K562 (cell line): ENCODE results near the gene AHCYL2. TPM values are rescaled to one million over a fixed set of nuclear protein-coding genes. Genes with fewer than 3 reads are reported as not detected.
A peak's percentile ranks its signal among the peaks of the same experiment; 100 is the strongest.

Source experiments
- CBX2 ChIP-seq: fragments of 200-600 bp; sonication (generic); IDR thresholded peaks from one replicate; pipeline ENCODE4 v1.6.1; 2012; ENCODE audit warnings: mild to moderate bottlenecking, low read length, inconsistent platforms; ENCODE audit not compliant: insufficient read depth, poor library complexity, severe bottlenecking
- COPS2 ChIP-seq: fragments of 450-650 bp; conservative IDR thresholded peaks from 2 replicates; pipeline ENCODE4 v1.6.1; 2016; ENCODE audit warnings: mild to moderate bottlenecking, moderate library complexity
- EGR1 ChIP-seq: fragments of 450-650 bp; conservative IDR thresholded peaks from 2 replicates; pipeline ENCODE4 v1.6.1; 2017; ENCODE audit warnings: mild to moderate bottlenecking
- ELF2 ChIP-seq: fragments of 250-450 bp; sonication (Bioruptor Pico); IDR thresholded peaks from 2 replicates; pipeline ENCODE4 v1.5.0; 2021; ENCODE audit warnings: mild to moderate bottlenecking
- FOXJ3 ChIP-seq: sonication (generic); formaldehyde crosslinking; IDR thresholded peaks from 2 replicates; pipeline ENCODE4 v1.4.0; 2020; ENCODE audit warnings: mild to moderate bottlenecking, missing genetic modification reagents
- GTF3C2 ChIP-seq: IDR thresholded peaks from 3 replicates; pipeline ENCODE4 v1.6.1; 2011; ENCODE audit warnings: borderline replicate concordance, mild to moderate bottlenecking, moderate library complexity; ENCODE audit not compliant: insufficient read length; ENCODE audit errors: extremely low read depth
- HDAC1 ChIP-seq, 2 experiments: fragments of 450-650 bp; IDR thresholded peaks; 2 replicates each; pipeline ENCODE4 v1.6.1; 2016 to 2017; ENCODE audit warnings: inconsistent platforms in 1 of 2, mild to moderate bottlenecking in 1 of 2, moderate library complexity in 1 of 2
- KAT7 ChIP-seq: sonication (generic); formaldehyde crosslinking; IDR thresholded peaks from 2 replicates; pipeline ENCODE4 v1.8.0; 2022; ENCODE audit warnings: missing genetic modification reagents, mild to moderate bottlenecking, borderline replicate concordance
- MCM7 ChIP-seq, 2 experiments: fragments of 450-650 bp; IDR thresholded peaks; 2 replicates each; pipeline ENCODE4 v1.6.1; 2016 to 2018
- MLX ChIP-seq, 2 experiments: fragments of 450-650 bp in 1 of 2; sonication (generic) in 1 of 2; formaldehyde crosslinking; conservative IDR thresholded peaks; 2 replicates each; pipeline versions ENCODE4 v1.4.0 to v1.8.1; 2020 to 2022; ENCODE audit warnings: mild to moderate bottlenecking in 1 of 2, missing genetic modification reagents in 1 of 2
- PHF8 ChIP-seq: fragments of 200-600 bp; sonication (generic); IDR thresholded peaks from 2 replicates; pipeline ENCODE4 v1.6.1; 2012; ENCODE audit warnings: mixed run types, mild to moderate bottlenecking, inconsistent platforms, low read length, moderate library complexity, borderline replicate concordance
- POLR2AphosphoS5 ChIP-seq: IDR thresholded peaks from 2 replicates; pipeline ENCODE4 v1.6.1; 2011; ENCODE audit warnings: mild to moderate bottlenecking, low read depth, low read length, moderate library complexity; ENCODE audit not compliant: control insufficient read depth, insufficient read depth
- PRPF4 ChIP-seq: fragments of 200-400 bp; formaldehyde crosslinking; IDR thresholded peaks from one replicate; pipeline ENCODE4 v1.6.1; 2017; ENCODE audit warnings: low read length, low read depth, mild to moderate bottlenecking; ENCODE audit not compliant: insufficient read depth, poor library complexity, severe bottlenecking
- RB1 ChIP-seq: fragments of 450-650 bp; IDR thresholded peaks from 2 replicates; pipeline ENCODE4 v1.6.1; 2017; ENCODE audit warnings: low read depth, mild to moderate bottlenecking
- RNF2 ChIP-seq: sonication (generic); IDR thresholded peaks from 2 replicates; pipeline ENCODE4 v1.6.1; 2016
- TGIF2 ChIP-seq: sonication (generic); formaldehyde crosslinking; IDR thresholded peaks from 2 replicates; pipeline ENCODE4 v1.8.1; 2022; ENCODE audit warnings: mild to moderate bottlenecking, missing genetic modification reagents, moderate library complexity
- U2AF2 ChIP-seq: fragments of 200-400 bp; formaldehyde crosslinking; optimal IDR thresholded peaks from 2 replicates; pipeline ENCODE3; 2017; ENCODE audit warnings: low read depth, mild to moderate bottlenecking, low read length
- USF2 ChIP-seq: sonication (generic); formaldehyde crosslinking; IDR thresholded peaks from 2 replicates; pipeline ENCODE4 v1.5.0; 2020; ENCODE audit warnings: missing genetic modification reagents
- ZBED1 ChIP-seq: IDR thresholded peaks from 2 replicates; pipeline ENCODE4 v1.6.1; 2014
- ZEB2 ChIP-seq: fragments of 450-650 bp; IDR thresholded peaks from 2 replicates; pipeline ENCODE4 v1.6.1; 2016
- ZKSCAN3 ChIP-seq: fragments of 250-450 bp; sonication (Bioruptor Pico); IDR thresholded peaks from 2 replicates; pipeline ENCODE4 v1.4.0; 2020
- ZNF239 ChIP-seq: fragments of 250-450 bp; sonication (Bioruptor Pico); IDR thresholded peaks from 2 replicates; pipeline ENCODE4 v1.4.0; 2020; ENCODE audit warnings: mild to moderate bottlenecking
- ZNF431 ChIP-seq: sonication (generic); formaldehyde crosslinking; IDR thresholded peaks from 2 replicates; pipeline ENCODE4 v1.8.0; 2022; ENCODE audit warnings: mild to moderate bottlenecking, missing genetic modification reagents
- ZNF444 ChIP-seq: fragments of 250-450 bp; sonication (Bioruptor Pico); IDR thresholded peaks from 2 replicates; pipeline ENCODE4 v1.4.0; 2020; ENCODE audit warnings: mild to moderate bottlenecking, moderate library complexity
- ZNF551 ChIP-seq: fragments of 250-450 bp; sonication (Bioruptor Pico); IDR thresholded peaks from 2 replicates; pipeline ENCODE4 v1.5.0; 2021; ENCODE audit warnings: mild to moderate bottlenecking, moderate library complexity
- polyA plus RNA-seq, 8 experiments: library from polyadenylated mRNA; depleted of rRNA in 4 of 8; stranded (reverse) in 5 of 8; unstranded in 3 of 8; fragments of >200 nt; fragmentation: Nextera tagmentation in 2 of 8; fragmentation: Illumina TruSeq in 1 of 8; extraction: Ambion mirVana in 2 of 8; extraction: Trizol in 1 of 8; gene quantifications; 2 replicates each; pipeline versions ENCODE4 v1.2.1 to v1.2.3, GENCODE V29; 2011 to 2014; ENCODE audit warnings: inconsistent platforms in 1 of 8, missing spikeins in 1 of 8
- total RNA-seq, 7 experiments: library from RNA; depleted of rRNA in 6 of 7; stranded (reverse); fragments of >200 nt in 6 of 7; fragmentation: Illumina TruSeq in 2 of 7; extraction: Trizol in 2 of 7; gene quantifications; 2 replicates each; pipeline versions ENCODE4 v1.2.1 to v1.2.3, GENCODE V29; 2011 to 2021; ENCODE audit warnings: low replicate concordance in 1 of 7

Gene AHCYL2
- total and polyA plus RNA-seq, 9 of the 15 experiments (the other 6 are each of a cell fraction or from before 2014, with no cell fraction given): 0.93 to 10.5 (median 5.2) TPM

DNA sequence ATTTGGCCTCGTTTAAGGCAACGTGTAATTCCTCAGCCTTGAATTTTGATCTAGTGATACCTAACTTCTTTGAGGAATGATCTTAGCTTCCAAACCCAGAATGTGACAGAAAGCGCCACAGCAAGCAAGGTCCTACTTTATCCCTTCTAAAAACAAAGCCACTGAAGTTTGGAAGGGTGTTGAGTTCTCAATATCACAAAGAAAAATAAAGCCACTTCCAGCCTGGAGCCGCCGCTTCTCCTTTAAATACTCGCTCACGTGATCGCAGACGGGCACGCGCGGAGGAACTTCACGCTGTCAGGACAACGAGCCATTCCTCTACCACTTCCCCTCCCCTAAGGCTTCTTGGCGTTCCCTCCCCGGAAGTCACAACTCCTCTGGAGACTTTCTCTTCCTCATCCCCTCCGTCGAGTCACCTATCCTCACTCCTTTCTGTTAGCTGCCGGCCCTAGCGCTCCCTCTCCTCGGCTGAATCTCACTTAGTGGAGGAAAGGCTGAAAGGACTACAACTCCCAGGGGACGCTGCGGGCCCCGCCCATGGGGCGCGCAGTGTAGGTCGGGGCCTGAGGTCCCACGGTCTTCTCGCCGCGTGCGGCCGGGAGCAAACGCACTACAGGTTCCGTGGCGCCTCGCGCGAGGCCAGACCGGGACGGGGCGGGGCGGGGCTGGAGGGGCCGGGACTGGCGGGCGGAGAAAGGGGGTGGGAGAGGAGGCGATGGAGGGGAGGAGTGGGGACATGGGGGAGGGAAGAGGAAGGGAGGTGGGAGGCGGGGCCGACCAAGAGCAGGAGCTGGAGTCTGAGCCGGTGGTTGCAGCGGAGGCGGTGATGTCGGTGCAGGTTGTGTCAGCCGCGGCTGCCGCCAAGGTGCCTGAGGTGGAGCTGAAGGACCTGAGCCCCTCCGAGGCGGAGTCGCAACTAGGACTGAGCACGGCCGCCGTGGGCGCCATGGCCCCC, at the start of gene AHCYL2 (continued):
- peak; percentile 96 for TF ChIP-seq USF2 (CRISPR knock-in tag)
- peak; percentile 69 for TF ChIP-seq ELF2
- no peak for TF ChIP-seq GTF3C2
- TF ChIP-seq ZEB2: peak; percentile 65; the same call in 1 of the 2 replicates
- peak; percentile 57; the same call in 1 of the 2 replicates for TF ChIP-seq KAT7 (CRISPR knock-in tag)
- peak; percentile 64; the same call in 1 of the 2 replicates for TF ChIP-seq PHF8
- no peak for TF ChIP-seq PRPF4
- no peak for TF ChIP-seq MCM7 (IDR thresholded peaks at IDR 0.05)
- TF ChIP-seq ZBED1: no peak
- TF ChIP-seq MLX (CRISPR knock-in tag; conservative IDR thresholded peaks at IDR 0.05): 0 out of 4 replicates have a peak, but pooled peaks of 1 of the 2 experiments have one; percentile 30
- peak in 1 of 2 experiments; percentile 94; a peak in 2 of 4 replicates for TF ChIP-seq HDAC1 (IDR thresholded peaks at IDR 0.05)
- no peak for TF ChIP-seq ZNF431 (CRISPR knock-in tag)
- TF ChIP-seq ZNF239 (CRISPR knock-in tag): peak; percentile 72
- no peak; the same call in 1 of the 2 replicates for TF ChIP-seq TGIF2 (CRISPR knock-in tag)
- no peak for TF ChIP-seq FOXJ3 (CRISPR knock-in tag)
- no peak for TF ChIP-seq COPS2
- no peak for TF ChIP-seq CBX2
- TF ChIP-seq ZNF444 (CRISPR knock-in tag): no peak
- TF ChIP-seq RB1: peak; percentile 6
- TF ChIP-seq POLR2AphosphoS5: no peak; the same call in none of the 2 replicates
- peak; percentile 82 for TF ChIP-seq EGR1
- TF ChIP-seq RNF2: no peak; the same call in none of the 2 replicates
- no peak for TF ChIP-seq ZNF551 (CRISPR knock-in tag)
- no peak for TF ChIP-seq ZKSCAN3 (CRISPR knock-in tag)
- no peak for TF ChIP-seq U2AF2
